Measurements from ENCODE around the gene XIRP2.

The XIRP2 gene

DNA sequence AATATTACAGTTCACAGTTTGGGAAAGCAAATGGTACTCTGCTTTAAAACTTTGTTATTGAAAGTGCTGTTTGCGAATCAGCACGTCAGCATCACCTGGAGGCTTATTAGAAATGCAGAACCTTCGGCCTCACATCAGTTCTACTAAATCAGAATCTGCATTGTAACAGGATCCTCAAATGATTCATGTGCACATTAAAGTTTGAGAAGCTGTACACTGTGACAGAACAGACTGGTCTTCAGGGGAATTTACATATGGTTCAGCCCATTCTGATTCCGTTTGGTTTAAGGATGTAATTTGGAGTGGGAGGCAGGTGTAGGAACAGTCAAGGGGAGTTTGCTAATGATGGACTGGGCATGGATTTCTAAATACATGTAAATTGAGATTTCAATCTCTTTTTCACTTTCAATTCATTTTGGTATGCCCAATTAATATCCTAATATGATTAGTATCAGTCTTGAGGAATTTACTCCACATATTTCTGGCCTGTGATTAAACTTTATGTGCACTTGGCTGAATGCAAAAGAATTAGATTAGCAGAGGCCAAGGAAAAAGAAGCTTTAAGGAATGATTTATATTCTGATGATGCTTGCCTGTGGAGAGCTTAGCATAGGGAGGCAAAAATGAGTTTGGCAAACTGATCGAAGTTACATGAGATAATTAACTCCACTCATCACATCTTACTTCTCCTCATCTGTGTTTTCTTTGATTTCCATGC is 248.8 kb downstream of the XIRP2 start:
- no peak for DNase-seq

DNA sequence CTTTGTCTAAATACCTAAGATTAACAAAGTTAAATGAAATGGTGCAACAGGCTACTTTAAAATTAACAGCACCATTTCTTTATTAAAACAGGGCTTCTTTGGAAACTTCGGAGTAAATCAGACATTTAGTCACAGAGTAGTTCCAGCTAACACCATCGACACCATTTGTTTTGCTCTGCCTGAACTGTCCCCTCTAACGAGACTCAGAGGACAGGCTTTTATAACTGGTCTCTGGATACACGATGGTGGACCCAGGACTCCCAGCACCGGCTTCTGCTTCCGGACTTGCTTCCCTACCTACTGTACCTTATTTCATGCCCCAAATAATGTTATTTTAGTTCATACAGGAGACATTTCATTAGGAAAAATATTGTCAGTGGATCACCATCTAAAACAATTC is 252.1 kb downstream of the XIRP2 start:
- DNase-seq = no peak

DNA sequence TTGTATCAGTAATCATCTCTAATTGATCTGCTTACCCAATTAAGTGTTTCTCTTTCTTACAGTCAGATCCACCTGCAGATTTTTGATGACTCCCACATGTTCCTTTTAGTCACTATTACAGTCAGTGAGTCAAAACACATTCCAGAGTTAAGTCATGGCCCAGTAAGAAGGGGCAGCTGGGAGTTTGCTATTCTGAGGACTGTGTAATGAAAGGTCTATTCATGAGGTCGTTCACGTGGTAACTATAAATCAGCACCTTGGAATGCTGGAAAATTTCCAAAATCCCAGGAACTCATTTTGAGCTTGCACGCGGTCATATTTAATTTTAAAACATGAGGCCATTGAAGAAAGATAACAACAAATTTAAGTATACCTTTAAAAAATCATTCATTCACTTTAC is 252.5 kb downstream of the XIRP2 start:
- no peak for DNase-seq

DNA sequence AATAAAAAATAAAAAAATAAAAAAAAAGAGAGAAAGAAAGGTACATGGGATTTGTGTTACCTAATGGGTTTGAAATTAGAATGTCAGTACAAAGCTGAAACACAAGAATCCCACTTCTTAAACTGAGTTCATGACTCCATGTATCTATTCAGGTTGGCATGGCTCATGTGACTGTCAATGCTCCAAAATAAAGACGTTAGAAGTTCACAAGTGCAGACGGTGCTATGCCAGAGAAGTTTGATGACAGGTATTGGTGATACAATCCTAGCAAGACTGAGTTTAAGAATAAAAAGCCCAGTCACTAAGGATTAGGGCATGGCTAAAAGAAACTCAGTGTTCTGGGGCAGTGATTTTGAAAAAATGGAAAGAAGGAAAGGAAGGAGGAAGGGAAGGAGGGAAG is 254.3 kb downstream of the XIRP2 start:
- no peak for DNase-seq

DNA sequence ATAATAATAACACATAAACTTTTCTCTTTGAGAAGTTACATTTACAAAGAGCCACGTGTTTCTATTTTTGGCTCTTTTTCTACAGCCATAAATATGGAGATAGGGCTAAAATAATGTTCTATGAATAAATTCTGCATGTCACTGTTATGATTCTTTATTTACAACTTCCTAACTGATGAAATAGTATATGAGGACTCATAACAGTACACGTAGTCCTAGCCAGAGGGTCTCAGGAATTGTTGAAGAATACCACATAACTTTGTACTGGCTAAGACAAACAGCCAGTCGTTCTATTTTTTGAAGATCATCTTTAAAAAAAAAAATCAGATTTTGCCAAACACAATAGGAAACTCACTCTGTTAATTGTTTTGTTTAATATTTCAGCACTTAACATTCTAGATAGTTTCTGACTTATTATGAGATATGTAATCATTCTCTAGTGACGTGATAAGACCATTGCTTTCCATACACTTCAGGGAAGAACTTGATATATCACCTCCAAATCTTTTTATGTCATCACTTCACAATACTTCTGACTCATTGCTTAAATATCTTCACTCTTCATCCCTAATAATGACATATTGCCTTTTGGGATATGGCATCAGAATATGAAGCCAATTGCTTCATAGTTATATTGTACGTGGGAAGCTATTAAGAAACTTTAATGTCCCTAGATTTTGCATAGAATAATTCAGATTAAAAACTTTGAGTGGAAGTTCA is 256.1 kb downstream of the XIRP2 start:
- no peak for DNase-seq

DNA sequence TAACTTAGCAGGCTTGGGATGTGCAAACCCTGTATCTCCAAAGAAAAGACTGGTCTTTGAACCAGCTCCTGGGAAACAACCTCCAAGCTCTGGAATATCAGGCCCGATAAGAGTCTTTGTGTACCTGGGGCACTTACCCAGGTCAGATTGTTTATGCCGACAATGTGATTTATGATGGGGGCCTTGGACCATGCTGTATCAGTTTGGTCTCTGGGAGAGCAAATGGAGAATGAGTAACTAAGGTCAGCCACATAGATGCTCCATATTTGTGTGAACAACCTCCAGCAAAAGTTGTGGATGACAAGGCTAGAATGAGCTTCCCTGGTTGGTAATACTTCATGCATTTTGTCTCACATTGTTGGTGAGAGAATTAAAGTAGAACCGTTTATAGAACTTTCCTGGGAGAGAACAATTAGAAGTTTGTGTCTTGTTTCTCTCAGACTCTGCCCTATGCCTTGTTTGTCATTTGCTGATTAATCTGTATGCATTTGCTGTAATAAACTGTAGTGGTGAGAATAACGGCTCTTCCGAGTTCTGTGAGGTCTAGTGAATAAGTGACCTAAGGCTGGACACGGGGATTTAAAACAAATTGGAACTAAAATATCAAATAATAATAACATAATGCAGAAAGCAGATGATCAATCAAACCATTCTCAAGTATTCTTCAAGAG is 259.1 kb downstream of the XIRP2 start:
- no peak for DNase-seq

DNA sequence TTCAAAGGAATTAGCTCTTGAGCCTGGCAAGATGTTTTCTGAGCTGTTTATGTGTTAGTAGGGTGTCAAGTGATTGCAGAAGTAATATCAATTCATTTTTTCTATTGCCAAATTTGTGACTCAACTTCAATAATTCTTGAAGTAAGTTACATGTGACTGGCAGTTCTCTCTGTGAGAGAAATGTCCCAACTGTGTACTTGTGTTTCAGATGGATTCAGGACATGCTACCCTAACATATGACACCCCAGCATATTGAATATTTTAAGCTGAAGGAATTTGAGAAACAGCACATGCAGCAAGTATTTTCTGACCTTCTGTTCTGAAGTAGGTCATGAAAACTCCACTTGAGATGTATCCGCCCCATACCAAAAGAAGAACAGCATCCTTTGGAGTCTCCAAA is 263.6 kb downstream of the XIRP2 start:
- DNase-seq = no peak

DNA sequence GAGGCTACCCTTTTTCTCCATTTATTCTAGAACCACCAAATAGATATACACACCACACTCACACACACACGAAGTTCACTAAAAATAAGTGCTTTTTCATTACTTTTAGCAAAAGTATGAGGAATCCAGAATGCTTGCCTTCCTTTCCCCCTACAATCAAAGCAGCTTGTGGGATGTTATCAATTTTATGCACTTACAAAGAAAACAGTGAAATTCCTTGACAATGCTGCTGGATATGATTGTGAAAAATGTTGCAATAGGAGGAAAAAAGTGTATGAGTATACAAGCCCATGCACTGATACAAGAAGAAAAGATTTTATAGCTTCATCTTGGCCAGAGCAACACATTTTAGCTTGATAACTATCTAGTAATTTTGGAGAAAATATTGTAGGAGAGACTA is 269.2 kb downstream of the XIRP2 start:
- no peak for DNase-seq

DNA sequence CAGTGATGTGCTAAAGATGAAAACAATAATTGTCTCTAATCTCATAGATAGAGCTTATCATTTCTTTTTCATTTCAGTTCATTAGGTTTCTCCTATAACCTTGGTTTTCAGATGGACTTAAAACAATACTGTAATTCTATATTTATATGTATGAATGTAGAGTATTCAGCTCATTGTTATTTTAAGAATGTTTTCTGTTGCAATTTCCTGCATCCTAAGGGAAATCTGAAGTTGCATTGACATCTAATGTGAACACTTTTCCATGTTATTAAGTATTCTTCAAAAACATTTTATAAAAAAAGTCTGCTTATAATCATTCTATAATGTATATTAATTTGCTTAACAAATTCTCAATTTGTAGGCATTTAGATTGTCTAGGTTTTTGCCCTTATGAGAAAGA is 288.9 kb downstream of the XIRP2 start:
- DNase-seq = no peak

DNA sequence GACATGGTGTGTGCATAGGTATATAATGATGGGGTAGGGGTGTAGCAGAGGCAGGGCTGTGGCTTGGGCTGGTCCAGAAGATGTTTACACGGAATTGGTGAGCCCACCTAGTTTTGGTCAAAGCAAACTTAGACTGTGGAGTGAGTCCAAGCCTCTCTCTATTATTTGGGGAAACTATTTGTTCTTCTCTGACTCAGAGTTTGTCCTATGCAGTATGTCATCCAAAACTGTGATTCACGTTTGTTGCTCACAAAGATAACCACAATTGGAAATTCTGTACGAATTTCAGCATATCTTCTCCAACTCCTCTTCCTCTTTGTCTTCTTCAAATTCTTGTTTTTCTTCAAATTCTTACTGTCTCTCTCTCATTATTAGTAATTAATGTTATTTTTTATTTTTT is 292.9 kb downstream of the XIRP2 start:
- DNase-seq = no peak

DNA sequence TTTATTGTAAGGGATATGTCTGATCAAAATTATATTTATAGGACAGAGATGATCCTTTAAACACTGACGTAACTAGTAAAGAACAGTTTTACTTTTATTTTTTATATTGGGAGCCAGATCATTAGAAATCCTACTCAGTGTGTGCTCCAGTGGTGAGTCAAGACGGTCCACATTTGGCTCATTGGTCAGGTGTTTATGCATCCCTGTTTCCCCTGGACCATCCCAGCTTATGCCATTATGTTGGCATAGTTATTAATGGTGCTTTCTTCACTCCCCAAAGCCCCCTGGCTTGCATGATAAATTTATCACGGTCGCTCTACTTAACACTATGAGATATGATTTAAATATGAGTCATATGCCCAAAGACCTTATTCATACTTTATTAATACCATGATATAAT is 293.4 kb downstream of the XIRP2 start:
- no peak for DNase-seq

DNA sequence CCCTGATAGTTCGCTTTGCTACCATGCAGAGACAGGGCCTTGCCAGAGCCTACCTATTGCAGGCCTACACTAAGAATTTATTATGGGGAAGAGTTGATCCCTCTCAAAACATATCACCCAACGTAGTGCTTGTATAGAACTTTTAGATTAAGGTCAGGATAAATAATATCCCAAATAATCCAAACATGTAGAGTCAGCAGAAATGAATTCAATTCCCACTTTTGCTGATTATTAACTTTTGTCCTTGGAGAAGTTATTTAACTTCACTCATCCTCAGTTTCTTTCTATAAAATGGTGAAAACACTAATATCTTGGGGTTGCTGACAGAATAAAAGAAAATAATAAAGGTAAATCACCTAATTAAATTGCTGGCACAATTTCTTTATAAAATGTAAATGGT is 294.1 kb downstream of the XIRP2 start:
- no peak for DNase-seq

DNA sequence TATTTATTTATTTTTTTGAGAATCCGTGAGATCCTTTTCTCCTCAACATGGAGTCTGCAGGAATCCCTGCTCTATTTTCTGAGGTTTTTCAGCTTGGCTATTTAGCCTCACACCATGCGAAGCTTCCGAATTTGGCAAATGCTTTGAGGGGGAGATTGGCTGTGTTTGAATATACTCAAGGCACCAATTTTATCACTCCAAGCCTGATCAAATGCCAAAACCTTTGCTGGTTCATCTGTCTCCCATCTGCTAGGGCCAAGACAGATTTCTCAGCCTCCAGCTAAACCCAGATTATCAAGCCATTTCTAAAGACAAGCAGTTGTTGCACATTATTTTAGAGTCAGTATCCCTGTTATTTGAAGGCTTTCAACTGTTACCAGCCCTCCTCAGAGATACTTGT is 295.7 kb downstream of the XIRP2 start:
- DNase-seq = peak; percentile 19

DNA sequence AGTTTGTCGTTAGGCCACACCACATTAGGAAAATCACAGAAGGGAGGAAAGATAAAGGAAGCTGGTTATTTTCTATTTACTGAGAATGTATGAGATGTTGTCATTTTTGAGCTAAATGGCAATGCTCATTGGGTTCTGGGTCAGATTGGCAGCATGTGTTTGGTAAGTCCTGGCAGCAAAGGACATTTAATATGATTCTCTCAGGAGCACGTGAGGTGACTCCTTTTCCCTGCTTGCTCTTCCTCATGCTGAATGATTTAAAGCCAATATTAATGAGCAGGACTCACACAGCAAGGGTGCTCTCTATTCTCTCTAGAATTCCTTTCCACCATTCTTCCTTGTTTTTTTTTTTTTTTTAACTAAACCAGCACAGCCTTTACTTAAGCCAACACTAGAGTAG is 298.2 kb downstream of the XIRP2 start:
- DNase-seq = no peak

DNA sequence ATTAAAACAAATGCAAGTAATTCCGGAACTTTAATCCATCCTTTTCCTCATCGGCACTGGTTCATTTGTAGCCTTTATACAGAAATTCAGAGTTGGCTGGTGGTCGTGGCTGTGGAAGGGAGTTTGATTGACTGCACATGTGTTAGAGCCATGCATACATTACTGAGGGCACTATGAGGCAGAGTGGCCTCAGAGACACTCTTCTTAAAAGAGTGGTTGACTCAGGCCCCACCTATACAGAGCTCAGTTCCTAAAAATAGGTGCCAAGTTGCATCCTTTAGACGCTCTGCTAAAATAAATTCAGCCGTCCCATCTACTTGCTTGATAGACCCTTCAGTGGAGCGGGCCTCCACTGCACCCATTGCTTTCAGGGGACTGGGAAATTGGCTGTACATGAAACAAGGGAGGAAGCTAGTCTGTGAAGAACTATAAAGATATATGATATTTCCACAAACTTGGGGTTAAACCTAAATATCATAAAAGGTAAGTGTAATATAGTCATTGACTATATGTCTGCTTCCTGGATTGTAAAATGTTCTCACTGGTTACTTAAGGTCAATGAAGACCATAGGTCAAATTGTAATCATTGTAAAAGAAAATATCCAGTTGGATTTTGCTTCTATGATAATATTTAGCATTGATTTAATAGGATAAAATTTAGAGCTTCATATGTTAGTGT is 298.9 kb downstream of the XIRP2 start:
- DNase-seq = no peak

DNA sequence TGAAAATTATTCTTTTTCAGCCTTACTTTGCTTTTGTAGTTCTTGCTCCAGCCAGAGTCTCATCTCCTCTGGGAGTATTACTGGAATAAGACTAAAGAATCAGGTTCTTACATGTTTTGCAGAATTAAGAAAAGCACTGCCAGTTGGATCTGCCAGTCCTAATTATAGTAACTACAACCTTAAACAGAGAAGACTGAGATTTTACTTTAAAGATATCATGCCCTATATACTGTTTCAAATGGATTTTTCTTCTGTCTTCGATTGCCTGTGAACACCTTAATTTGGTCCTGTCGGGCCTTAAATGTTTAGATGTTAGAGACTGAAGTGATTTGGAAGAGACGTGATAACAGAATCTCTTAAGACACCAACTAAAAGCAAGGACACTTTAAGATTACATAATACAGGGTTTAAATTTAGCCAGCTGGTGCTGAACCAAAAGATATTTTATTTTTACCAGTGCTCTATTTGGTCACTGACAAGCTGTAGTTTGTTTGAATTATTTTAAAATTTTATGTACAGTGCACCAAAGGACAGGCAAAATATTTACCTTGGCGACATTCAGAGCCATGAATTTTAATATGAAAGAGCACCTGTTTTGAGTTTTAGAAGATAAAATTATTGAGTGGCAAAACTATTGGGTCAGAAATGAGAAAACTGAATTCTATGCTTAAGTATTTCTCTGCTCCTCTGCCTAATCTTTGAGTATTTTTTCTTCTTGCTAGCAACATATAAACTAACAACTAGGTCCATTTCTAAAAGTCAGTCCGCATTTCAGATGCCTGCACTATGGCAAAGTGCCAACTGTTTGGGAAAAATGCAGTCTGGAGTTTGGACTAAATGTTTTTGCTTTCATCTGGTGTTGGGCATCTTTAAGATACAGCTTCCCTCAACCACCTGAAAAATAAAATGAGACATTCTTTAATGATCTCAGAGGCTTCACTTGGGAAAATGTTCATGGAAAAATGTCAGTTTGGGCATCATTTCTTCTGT is 300.0 kb downstream of the XIRP2 start:
- no peak for DNase-seq

DNA sequence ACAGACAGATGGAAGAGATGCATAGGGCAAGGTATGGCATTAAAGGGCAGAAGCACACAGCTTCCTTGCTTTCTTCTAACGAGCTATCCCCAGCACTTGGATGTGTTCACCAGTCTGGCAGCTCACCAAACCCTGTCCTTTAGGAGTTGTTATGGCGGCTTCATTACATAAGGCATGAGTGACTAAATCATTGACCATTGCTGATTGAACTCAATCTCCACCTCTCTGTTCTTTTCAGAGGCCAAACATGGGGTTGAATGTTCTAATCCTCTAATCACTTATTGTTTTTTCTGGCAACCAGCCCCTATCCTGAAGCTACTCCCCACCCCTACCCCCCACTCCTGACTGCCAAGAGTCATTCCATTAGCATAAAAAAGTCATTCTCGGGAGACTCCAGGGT is 301.8 kb downstream of the XIRP2 start:
- DNase-seq = no peak

DNA sequence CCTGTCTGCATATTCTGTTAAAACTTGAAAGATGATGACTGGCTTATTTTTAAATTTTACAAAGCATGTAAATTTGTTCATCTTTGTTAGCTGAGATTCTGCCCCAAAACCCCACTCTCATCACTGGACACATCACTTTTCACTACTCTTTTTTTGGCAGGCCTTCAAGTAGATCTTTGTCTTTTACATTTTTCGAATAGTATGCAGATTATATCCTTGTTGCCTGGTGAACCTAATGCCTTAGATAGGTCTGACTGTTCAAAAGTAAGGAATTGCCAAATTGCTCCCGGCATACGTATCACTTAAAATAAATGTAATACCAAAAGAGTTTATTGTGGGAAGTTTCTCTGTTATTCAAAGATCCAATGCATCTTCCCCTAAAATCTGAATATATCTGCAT is 303.3 kb downstream of the XIRP2 start:
- DNase-seq = no peak

DNA sequence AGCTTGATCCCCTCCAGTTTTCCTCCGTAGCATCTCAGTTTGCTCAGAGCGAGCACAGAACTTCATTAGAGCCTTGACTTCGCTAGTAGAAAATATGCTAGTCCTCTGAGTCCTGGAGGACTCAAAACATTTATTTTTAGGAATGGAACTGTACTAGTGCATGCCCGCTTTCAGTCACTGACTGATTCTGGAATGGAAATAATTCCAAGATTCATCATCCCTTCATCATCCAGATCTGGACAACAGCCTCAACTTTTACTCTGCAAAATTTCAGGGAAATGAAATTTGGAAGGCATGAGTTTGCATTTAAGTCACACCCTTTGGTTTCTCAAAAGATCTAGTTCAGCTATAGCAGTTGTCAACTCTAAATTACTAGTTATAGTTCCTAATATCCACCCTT is 304.6 kb downstream of the XIRP2 start:
- DNase-seq = no peak

DNA sequence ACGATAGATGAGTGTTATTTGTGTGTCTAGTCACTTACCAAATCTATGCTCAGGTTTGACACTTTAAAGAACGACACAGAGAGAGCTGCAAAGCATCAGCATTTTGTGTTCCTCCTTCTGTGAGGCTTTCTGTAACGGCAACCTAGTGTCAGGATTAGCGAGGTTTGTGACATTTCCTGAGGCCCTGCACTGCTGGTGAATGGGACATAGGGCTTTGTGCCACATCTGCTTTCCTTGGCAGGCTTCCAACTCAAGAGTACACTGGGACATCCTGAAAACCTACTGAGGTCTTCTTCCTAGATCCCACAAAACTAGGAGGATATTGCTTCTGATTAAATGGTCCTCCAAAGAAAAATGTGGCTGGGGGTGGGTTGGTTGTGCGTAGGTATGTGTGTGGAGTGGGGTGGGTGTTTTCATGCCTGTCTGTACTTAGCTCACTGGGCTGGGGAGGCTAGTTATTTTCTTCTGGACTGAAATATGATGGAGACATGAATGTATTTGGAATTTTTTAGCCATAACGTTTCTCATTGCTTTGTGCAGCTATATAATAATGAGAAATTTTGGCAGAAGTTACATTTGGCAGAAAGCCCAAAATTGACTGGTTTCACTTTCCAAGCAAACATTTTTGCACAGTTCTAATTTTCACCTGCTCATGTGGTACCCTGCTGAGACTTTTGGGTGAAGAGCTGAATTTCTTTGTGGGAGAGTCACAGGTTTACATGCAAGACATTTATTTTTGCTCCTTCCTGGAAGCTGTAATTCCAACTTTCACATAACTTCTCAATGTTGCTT is 308.4 kb downstream of the XIRP2 start:
- DNase-seq = peak; percentile 56

DNA sequence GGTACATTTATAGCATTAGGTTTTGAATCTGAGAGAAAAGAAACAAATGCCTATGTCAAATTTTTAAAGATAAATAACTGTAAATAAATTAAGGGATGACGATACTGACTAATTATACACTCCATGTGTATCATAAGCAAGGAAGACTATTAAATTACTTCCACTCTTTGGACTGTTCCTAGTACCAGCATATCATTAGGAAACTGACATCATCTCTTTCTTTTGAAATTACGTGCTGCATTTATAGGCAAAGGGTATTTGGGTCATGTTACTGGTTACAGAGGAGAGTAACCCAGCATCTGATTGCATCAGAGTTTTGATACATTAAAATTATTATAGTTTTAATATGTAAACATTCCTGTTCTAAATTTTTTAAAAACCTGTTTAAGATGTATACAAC is 309.7 kb downstream of the XIRP2 start:
- DNase-seq = no peak

DNA sequence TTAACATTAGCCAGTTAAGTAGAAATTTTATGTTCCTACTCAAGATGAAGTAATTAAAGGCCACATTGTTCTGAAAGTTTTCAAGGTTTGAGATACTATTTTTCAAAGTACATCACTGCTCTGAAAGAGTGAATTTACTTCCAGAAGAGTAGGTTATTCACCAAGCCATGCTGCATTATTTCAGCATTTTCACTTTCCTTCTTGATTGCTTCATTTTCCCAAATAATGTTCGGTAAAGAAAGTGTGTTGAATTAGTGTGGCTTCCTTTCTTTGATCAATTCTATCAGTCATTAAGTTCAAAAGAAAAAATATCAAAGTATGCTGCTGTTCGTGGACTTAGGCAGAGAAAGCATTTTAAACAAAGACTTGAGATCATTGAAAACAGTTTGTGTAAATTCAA is 310.3 kb downstream of the XIRP2 start:
- no peak for DNase-seq
